ENCODE results near the gene FMR1.

Gene FMR1

GRCh38 chrX:147913570-147913969, 1.9 kb downstream of the FMR1 start:
- H3K27ac ChIP-seq, result no peak overlapping the region
- H3K4me3 ChIP-seq, result peak overlapping the region in 4 of 7 experiments; percentile 65 to 70 (median 67)

DNA sequence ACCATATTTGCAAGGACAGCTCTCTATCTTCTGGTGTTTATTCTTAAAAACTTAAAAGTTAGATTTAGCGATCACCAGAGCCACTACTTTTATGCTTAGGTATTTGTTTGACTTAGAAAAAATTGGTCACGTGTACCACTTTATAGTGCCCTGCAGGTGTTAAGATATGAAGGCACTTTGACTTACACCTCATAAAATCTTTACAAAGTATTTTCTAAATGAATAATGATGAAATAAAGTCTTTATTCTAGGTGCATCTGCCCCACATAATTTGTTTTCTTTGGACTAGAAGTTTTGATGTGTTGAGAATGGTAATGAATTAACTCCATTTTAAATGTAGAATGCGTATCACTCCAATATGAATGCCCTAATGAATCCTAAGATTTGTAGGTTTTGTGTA, 2.9 kb downstream of the FMR1 start:
- no peak overlapping the region for H3K4me3 ChIP-seq
- no peak overlapping the region for H3K27ac ChIP-seq

- no peak overlapping the region for H3K27ac ChIP-seq
- H3K4me3 ChIP-seq, result no peak overlapping the region
These were observed 4.8 kb downstream of the FMR1 start for GRCh38 chrX:147916375-147916968.

DNA sequence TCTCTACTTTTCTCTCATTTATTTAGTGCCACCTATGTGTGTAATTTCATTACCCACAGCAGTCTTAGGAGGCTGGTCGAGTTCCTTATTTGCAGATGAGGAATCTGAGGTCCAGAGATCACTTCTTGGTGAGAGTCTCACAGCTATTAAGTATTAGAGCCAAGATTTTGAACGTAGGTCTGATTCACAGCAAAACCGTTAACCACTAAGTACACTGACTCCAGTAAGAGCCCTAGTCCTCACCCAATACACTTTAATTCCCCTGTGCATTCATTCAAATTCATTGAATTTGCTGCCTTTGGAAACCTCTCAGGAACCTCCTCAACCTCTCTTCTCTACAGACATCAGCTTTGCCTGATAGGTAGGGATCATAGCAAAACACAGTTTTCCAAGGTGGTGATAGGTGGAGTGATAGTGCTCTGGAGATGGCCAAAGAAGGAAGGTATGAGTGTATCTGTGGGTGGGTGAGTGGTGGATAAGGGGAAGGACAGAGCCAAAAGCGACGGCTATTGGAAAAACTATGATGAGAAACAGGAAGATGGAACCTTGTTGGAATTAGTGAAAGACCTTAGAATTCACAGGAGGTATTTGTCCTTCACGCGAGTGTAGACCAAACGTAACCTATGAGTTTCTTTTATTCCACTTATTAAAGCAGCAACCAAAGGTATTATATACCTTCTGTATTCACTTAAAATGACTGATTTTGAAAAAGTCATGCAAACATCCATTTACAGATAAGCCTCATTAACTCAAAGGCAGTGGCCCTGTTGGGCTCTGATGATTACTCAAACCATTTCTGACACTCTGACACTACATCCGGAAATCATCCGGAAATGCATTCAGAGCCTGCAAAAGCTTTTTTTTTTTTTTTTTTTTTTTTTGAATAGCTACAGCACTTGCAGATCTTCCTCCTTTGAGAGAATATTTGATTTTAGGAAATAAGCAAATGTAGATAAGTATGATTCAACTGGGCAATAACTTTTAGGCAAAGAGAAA, 6.3 kb downstream of the FMR1 start:
- H3K27ac ChIP-seq, result peak overlapping the region in 1 of 21 experiments; percentile 37

DNA sequence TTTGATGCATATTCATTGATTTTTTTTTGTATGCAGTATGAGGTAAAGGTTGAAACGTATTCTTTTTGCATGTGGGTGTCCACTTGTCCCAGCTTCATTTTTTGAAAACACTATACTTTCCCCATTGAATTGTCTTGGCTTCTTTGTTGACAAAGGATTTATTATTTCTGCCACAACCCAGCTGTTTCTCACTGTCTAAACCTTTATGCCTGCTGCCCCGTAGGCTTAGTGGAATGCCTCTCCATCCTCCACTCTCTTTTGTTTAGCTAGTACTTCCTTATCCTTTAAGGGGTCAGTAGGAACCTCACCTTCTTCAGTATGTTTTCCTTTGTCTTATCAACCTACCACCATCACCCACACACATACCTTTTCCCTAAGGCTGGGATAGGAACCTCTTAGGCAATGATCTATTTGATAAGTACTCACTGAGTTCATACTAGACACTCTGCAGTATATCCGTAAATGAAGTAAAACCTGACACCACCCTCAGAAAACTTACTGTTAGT, 8.5 kb downstream of the FMR1 start:
- Histone ChIP-seq H3K27ac (no peak overlapping the region), H3K4me3 (no peak overlapping the region)

More for the DNA sequence above, 6.3 kb downstream of the FMR1 start:
- H3K4me3 ChIP-seq, result no peak overlapping the region

DNA sequence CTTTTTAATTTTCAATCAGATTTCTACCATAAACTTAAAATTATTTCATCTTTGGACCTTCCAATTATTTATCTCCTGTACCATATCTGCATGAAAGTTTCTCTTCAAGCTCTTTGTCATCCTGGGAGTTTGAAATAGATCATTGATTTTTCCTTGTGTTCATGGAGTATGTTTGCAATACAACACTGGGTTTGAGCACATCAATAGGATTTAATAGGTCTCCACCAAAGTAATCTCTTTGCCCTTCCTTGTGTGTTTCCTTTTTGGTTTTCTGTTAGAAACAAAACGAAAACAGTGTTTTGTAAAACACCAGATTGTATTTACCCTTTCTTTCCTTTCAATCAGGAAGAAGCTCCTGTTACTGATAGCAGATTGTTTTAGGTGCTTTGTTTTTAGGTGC, 11.9 kb downstream of the FMR1 start:
- Histone ChIP-seq H3K4me3 (no peak overlapping the region), H3K27ac (no peak overlapping the region)

DNA sequence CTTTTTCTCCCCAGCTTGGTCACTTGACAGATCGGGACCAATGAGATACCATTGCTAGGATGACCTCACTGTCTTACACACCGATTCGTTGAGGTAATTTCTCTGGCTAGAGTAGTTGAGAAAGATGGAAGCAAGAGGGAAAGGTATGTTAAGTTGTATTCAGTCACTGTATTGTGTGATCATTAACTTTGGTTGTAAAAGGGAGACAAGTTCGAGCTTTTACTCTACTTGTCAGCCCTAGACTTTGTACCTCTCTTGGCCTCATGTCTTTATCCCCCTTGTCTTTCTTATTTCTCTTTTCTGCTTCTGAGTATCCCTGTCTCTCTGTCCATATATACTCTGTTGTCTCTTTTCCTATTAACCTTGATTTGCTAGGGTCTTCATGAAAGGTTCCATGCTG, 15.5 kb downstream of the FMR1 start:
- Histone ChIP-seq H3K27ac (no peak overlapping the region), H3K4me3 (no peak overlapping the region)

GRCh38 chrX:147933815-147934214, 22.1 kb downstream of the FMR1 start:
- H3K4me3 ChIP-seq, result no peak overlapping the region
- no peak overlapping the region for H3K27ac ChIP-seq

DNA sequence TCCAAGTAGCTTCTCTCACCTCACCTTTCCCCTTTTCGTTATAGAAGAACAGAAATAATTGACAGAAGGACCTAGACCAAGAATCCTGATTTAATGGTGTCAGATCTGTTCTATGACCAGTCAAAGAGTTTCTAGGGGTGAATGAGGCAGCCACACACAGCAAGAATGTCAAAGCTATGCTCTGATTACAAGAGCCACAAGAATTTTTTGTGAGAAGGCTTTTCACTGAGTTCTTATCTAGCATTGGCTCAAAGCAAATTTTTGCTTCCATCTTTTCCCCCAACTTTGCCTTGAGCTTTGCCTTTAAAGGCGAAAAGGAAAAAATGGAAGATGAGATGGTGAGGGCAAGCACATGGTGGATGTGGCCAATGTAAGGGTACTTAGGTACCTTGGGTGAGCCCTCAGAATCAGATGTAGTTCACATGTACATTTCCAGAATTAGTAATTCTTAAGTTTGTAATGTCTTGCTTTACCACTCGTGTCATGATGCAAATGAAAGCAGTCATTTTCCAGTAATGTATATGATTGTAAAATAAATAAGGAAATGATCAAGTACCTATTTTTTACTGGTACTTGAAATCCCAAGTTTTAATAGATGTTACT, 23.5 kb downstream of the FMR1 start:
- H3K27ac ChIP-seq, result no peak overlapping the region
- H3K4me3 ChIP-seq, result no peak overlapping the region

DNA sequence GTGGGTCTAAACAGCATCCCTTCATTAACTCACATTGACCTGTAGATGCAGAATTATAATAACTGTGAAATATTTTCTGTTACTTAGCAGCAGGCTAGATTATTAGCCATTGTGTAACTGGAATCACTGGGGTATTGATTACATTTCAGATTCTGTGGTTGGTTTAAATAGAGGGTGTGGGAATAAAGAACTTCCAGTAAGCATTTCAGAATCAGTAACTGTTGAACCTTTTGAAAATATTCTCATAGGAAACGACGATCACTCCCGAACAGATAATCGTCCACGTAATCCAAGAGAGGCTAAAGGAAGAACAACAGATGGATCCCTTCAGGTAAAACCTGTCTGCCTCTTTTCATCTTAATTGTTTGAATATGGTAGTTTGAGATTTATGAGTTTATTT, 33.6 kb downstream of the FMR1 start:
- no peak overlapping the region for H3K27ac ChIP-seq
- no peak overlapping the region for H3K4me3 ChIP-seq

DNA sequence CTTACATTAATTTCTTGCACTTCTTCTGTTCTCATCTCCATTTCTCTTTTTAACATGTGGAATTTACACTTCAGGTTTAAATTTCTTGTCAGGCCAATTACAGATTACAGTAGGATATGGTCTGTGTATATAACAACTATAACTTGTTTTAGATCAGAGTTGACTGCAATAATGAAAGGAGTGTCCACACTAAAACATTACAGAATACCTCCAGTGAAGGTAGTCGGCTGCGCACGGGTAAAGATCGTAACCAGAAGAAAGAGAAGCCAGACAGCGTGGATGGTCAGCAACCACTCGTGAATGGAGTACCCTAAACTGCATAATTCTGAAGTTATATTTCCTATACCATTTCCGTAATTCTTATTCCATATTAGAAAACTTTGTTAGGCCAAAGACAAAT, 36.8 kb downstream of the FMR1 start:
- no peak overlapping the region for H3K4me3 ChIP-seq
- no peak overlapping the region for H3K27ac ChIP-seq

GRCh38 chrX:147950352-147950751, 38.6 kb downstream of the FMR1 start:
- Histone ChIP-seq H3K27ac (no peak overlapping the region), H3K4me3 (no peak overlapping the region)

GRCh38 chrX:147953976-147954375, 42.3 kb downstream of the FMR1 start:
- H3K27ac ChIP-seq, result no peak overlapping the region
- no peak overlapping the region for H3K4me3 ChIP-seq

GRCh38 chrX:147957291-147957690, 45.6 kb downstream of the FMR1 start:
- Histone ChIP-seq H3K4me3 (no peak overlapping the region), H3K27ac (no peak overlapping the region)

DNA sequence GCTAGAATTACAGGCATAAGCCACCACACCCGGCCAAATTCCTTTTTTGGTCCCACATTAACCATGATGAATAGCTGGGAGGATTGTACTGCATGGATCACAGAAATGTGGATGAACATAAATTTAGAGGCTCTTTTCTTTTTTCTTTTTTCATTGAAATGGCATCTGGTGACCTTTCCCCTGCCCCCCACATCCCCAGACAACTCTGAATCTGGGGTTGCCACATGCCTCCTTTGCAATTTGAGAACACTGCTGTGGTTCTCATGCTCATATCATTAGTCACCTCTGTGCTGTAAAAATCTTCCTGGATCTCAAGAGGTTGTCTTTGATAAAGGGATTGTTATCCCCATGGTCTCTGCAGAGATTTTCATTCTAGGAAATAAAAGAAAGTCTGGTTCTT, 46.6 kb downstream of the FMR1 start:
- H3K27ac ChIP-seq, result no peak overlapping the region
- no peak overlapping the region for H3K4me3 ChIP-seq

GRCh38 chrX:147960722-147961121, 49.0 kb downstream of the FMR1 start:
- Histone ChIP-seq H3K4me3 (no peak overlapping the region), H3K27ac (no peak overlapping the region)

- H3K4me3 ChIP-seq, result no peak overlapping the region
These were observed 50.8 kb downstream of the FMR1 start for GRCh38 chrX:147962476-147962875.

GRCh38 chrX:147978931-147979330, 67.2 kb downstream of the FMR1 start:
- H3K4me3 ChIP-seq, result no peak overlapping the region
- no peak overlapping the region for H3K27ac ChIP-seq

More at GRCh38 chrX:147962476-147962875, 50.8 kb downstream of the FMR1 start:
- H3K27ac ChIP-seq, result no peak overlapping the region

- no peak within 1 kb of the TSS for H3K4me3 ChIP-seq
- no peak within 1 kb of the TSS for H3K27ac ChIP-seq
These were observed 69.5 kb downstream of the FMR1 start, which contains the start of gene FMR1NB for GRCh38 chrX:147981038-147981752. Gene FMR1NB, plus strand, starts transcription at chrX:147981337. Its CDS starts 66 bp downstream, at chrX:147981403.

Measured in skin epidermis (tissue), 12 donors.